H1 (cell line): Measurements from ENCODE around the gene PPFIBP2. TPM values are rescaled to one million over a fixed set of nuclear protein-coding genes. Genes with fewer than 3 reads are reported as not detected.

Source experiments
- CHD7 ChIP-seq: fragments of 300-600 bp; sonication (generic); IDR thresholded peaks from 2 replicates; pipeline ENCODE4 v1.7.1; 2012; ENCODE audit warnings: low read length, moderate library complexity, mild to moderate bottlenecking, inconsistent platforms; ENCODE audit not compliant: insufficient replicate concordance
- RBBP5 ChIP-seq: IDR thresholded peaks from 2 replicates; pipeline ENCODE4 v1.7.1; 2012; ENCODE audit warnings: low read depth, mild to moderate bottlenecking, inconsistent platforms, low read length, moderate library complexity, borderline replicate concordance
- SAP30 ChIP-seq: fragments of 300-600 bp; sonication (generic); IDR thresholded peaks from 2 replicates; pipeline ENCODE4 v1.7.1; 2012; ENCODE audit warnings: low read length, moderate library complexity, mild to moderate bottlenecking, inconsistent platforms; ENCODE audit not compliant: insufficient read depth, insufficient replicate concordance
- polyA plus RNA-seq, 7 experiments: library from polyadenylated mRNA; depleted of rRNA in 3 of 7; stranded (reverse) in 5 of 7; unstranded in 2 of 7; fragments of >200 nt in 5 of 7; fragments of 200-250 nt in 2 of 7; gene quantifications; 1 replicate in 5 of 7; 2 replicates in 1 of 7; 4 replicates in 1 of 7; pipeline versions ENCODE4 v1.2.1 to v1.2.3, GENCODE V29; 2011 to 2013; ENCODE audit warnings: missing spikeins in 2 of 7, mixed read lengths in 2 of 7
- total RNA-seq: library from RNA; stranded (reverse); fragmentation: NEBNext Ultra II Directional; extraction: Animal tissue kit (Norgen Biotek cat#: 25700); gene quantifications from 2 replicates; pipeline ENCODE4 v1.2.1, GENCODE V29; 2021

PPFIBP2 gene
- total and polyA plus RNA-seq, 2 of the 8 experiments (the other 6 are each of a cell fraction or from before 2014, with no cell fraction given), result 5.5 to 9.8 TPM

GRCh38 chr11:7471071-7471470 lies 42.7 kb upstream of the PPFIBP2 start (continued):
- TF ChIP-seq CHD7 (no peak), SAP30 (no peak), RBBP5 (no peak)
